Tibial nerve (tissue), 4 donors: Measurements from ENCODE around the gene TMEM248. TPM values are rescaled to one million over a fixed set of nuclear protein-coding genes. Genes with fewer than 3 reads are reported as not detected.
"Not testable (repeated sequence)": the region's sequence is repeated elsewhere in the genome, so short reads cannot be mapped to it uniquely, and the experiment has no call there.

ENCODE experiments used
- DNase-seq, 2 donors: peaks; one replicate each; pipeline ENCODE4 v3.0.0-alpha.2; 2019; ENCODE audit warnings: low spot score in 2 of 2
- H3K27ac ChIP-seq, 4 donors: fragments of 200-600 bp; sonication (generic) in 3 of 4; one replicate each; pipeline ENCODE4 v1.5.1; 2017 to 2019; ENCODE audit warnings: mild to moderate bottlenecking in 1 of 4
- H3K27me3 ChIP-seq, 2 donors: fragments of 200-600 bp; sonication (generic) in 1 of 2; one replicate each; pipeline versions ENCODE4 v1.5.1 to v1.6.0; 2017 to 2019
- H3K36me3 ChIP-seq, 3 donors: fragments of 200-600 bp; sonication (generic); one replicate each; pipeline ENCODE4 v1.5.1; 2018 to 2019
- H3K4me1 ChIP-seq, 4 donors: fragments of 200-600 bp; sonication (generic) in 3 of 4; one replicate each; pipeline ENCODE4 v1.5.1; 2017 to 2019
- H3K4me3 ChIP-seq, 4 donors: fragments of 200-600 bp; sonication (generic) in 3 of 4; one replicate each; pipeline ENCODE4 v1.5.1; 2017 to 2019; ENCODE audit warnings: mild to moderate bottlenecking in 1 of 4, moderate library complexity in 1 of 4
- H3K9me3 ChIP-seq, 4 donors: fragments of 200-600 bp; sonication (generic) in 3 of 4; one replicate each; pipeline ENCODE4 v1.5.1; 2017 to 2019
- EP300 ChIP-seq, 2 donors: sonication (generic); formaldehyde crosslinking; IDR thresholded peaks; one replicate each; pipeline ENCODE4 v1.6.1; 2017; ENCODE audit warnings: antibody characterized with exemption in 2 of 2, mild to moderate bottlenecking in 1 of 2
- POLR2A ChIP-seq, 2 donors: fragments of 450-650 bp; IDR thresholded peaks; one replicate each; pipeline ENCODE4 v1.6.1; 2017; ENCODE audit warnings: antibody characterized with exemption in 2 of 2, mild to moderate bottlenecking in 2 of 2, moderate library complexity in 2 of 2
- WGBS, 2 donors: methylation state at CpG; one replicate each; pipeline ENCODE4 v1.1.5; 2018; 5-methylcytosine and 5-hydroxymethylcytosine counted together
- total RNA-seq, 4 donors: library from RNA; depleted of rRNA; stranded (reverse); fragments of >200 nt; gene quantifications; one replicate each; pipeline ENCODE4 v1.1.0, GENCODE V29; 2016
- TF ChIP-seq, protein P1 (sequence below), 5 experiments: fragments of 200-600 bp in 3 of 5; fragments of 450-650 bp in 2 of 5; sonication (generic) in 3 of 5; IDR thresholded peaks; one replicate each; pipeline ENCODE4 v1.5.1; 2016 to 2019; ENCODE audit warnings: antibody characterized with exemption in 5 of 5, mild to moderate bottlenecking in 3 of 5, moderate library complexity in 2 of 5

TMEM248 gene
- total RNA-seq, 4 donors from 2014 or later, result 86.4 to 110 (median 94.9) TPM

DNA sequence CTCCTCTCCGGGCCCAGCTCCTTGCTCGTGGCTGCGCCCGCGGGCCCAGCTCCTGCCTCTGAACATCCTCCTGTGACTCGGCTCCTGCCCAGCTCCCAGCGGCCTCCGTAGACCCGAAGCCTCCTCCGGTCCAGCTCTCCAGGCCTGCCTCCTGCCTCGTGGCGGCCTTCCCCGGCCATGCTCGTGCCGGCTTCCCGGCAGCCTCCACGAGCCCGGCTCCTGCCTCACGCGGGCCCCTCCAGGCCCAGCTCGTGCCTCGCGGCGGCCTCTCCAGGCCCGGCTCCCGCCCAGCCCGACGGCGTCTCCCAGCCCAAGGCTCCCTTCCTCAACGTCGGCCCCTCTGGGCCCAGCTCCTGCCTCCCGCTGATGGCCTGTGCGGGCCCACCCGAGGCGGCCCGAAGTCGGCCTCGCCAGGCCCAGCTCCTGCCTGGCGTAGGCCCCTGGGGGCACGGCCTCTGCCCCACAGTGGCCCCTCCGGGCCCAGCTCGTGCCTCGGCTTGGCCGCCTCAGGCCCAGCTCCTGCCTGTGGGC, 16.9 kb upstream of the TMEM248 start:
- no peak for DNase-seq
- Histone ChIP-seq H3K27me3 (no peaks in the 10 kb centered on the region), H3K4me1 (no peaks in the 10 kb centered on the region), H3K9me3 (no peaks in the 10 kb centered on the region), H3K4me3 (no peak overlapping the region), H3K36me3 (peaks cover 0 to 91% (median 0%) of the 10 kb centered on the region in 3 donors), H3K27ac (no peak overlapping the region)
- TF ChIP-seq POLR2A (IDR thresholded peaks at IDR 0.05), result no peak
- TF ChIP-seq EP300 (IDR thresholded peaks at IDR 0.05), result no peak
- TF ChIP-seq, protein P1, sequence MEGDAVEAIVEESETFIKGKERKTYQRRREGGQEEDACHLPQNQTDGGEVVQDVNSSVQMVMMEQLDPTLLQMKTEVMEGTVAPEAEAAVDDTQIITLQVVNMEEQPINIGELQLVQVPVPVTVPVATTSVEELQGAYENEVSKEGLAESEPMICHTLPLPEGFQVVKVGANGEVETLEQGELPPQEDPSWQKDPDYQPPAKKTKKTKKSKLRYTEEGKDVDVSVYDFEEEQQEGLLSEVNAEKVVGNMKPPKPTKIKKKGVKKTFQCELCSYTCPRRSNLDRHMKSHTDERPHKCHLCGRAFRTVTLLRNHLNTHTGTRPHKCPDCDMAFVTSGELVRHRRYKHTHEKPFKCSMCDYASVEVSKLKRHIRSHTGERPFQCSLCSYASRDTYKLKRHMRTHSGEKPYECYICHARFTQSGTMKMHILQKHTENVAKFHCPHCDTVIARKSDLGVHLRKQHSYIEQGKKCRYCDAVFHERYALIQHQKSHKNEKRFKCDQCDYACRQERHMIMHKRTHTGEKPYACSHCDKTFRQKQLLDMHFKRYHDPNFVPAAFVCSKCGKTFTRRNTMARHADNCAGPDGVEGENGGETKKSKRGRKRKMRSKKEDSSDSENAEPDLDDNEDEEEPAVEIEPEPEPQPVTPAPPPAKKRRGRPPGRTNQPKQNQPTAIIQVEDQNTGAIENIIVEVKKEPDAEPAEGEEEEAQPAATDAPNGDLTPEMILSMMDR (IDR thresholded peaks at IDR 0.05), result no peak
- 94 to 96% methylated on average over 42 to 44 of the region's 44 CpGs for WGBS, 2 donors

DNA sequence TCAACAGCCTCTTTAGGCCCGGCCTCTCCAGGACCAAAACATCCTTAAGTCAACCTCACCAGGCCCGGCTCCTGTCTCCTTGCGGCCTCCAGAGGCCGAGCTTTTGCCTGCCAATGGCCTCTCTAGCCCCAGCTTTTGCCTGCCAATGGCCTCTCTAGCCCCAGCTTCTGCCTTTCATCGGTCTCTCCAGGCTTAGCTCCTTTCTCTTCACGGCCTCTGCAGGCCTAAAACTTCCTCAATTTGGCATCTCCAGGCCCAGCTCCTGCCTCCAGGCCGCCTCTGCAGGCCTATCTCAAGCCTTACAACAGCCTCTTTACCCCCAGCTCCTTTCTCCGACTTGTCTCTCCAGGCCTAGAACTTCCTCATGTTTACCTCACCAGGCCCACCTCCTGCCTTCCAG, 15.7 kb upstream of the TMEM248 start:
- Histone ChIP-seq H3K27ac (no peak overlapping the region), H3K36me3 (peaks cover 0 to 81% (median 0%) of the 10 kb centered on the region in 3 donors), H3K9me3 (no peaks in the 10 kb centered on the region), H3K4me3 (no peak overlapping the region), H3K27me3 (no peaks in the 10 kb centered on the region), H3K4me1 (no peaks in the 10 kb centered on the region)
- DNase-seq, result no peak
- WGBS, 2 donors, result 91 to 92% methylated on average over 8 of the region's 8 CpGs
- no peak for TF ChIP-seq EP300 (IDR thresholded peaks at IDR 0.05)
- TF ChIP-seq POLR2A (IDR thresholded peaks at IDR 0.05), result no peak
- TF ChIP-seq, protein P1 (IDR thresholded peaks at IDR 0.05), result no peak

DNA sequence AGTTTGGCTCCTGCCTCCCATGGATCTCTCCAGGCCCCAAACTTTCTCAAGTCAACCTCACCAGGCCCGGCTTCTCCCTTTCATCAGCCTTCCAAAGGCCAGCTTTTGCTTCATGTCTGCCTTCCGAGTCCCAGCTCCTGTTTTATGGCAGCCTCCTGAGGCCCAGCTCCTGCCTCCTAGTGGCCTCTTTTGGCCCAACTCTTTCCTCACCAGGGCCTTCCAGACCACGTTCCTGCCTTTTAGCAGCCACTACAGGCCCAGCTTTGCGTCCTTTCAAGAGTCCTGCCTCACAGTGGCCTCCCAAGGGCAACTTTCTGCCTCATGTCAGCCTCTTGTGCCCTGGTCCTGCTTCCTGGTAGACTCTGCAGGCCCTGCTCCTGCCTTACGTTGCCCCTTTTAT, 15.3 kb upstream of the TMEM248 start:
- DNase-seq, result no peak
- H3K27ac ChIP-seq, result no peak overlapping the region
- no peaks in the 10 kb centered on the region for H3K9me3 ChIP-seq
- H3K4me3 ChIP-seq, result no peak overlapping the region
- H3K27me3 ChIP-seq, result no peaks in the 10 kb centered on the region
- H3K4me1 ChIP-seq, result no peaks in the 10 kb centered on the region
- H3K36me3 ChIP-seq, result peaks cover 0 to 81% (median 0%) of the 10 kb centered on the region in 3 donors
- WGBS, 2 donors, result 83% methylated on average over 5 of the region's 5 CpGs
- TF ChIP-seq POLR2A (IDR thresholded peaks at IDR 0.05) (no peak), EP300 (IDR thresholded peaks at IDR 0.05) (no peak)
- TF ChIP-seq, protein P1 (IDR thresholded peaks at IDR 0.05), result no peak

- H3K36me3 ChIP-seq, result peaks cover 0 to 62% (median 0%) of the 10 kb centered on the region in 3 donors
- H3K4me3 ChIP-seq, result no peak overlapping the region
- DNase-seq, result no peak
- no peak overlapping the region for H3K27ac ChIP-seq
- no peaks in the 10 kb centered on the region for H3K9me3 ChIP-seq
- H3K4me1 ChIP-seq, result no peaks in the 10 kb centered on the region
- TF ChIP-seq POLR2A (IDR thresholded peaks at IDR 0.05) (no peak), EP300 (IDR thresholded peaks at IDR 0.05) (no peak)
- TF ChIP-seq, protein P1 (IDR thresholded peaks at IDR 0.05), result no peak
- WGBS, 2 donors, result 95 to 96% methylated on average over 5 of the region's 5 CpGs
- H3K27me3 ChIP-seq, result no peaks in the 10 kb centered on the region
These were observed 13.3 kb upstream of the TMEM248 start for GRCh38 chr7:66907731-66908130.

DNA sequence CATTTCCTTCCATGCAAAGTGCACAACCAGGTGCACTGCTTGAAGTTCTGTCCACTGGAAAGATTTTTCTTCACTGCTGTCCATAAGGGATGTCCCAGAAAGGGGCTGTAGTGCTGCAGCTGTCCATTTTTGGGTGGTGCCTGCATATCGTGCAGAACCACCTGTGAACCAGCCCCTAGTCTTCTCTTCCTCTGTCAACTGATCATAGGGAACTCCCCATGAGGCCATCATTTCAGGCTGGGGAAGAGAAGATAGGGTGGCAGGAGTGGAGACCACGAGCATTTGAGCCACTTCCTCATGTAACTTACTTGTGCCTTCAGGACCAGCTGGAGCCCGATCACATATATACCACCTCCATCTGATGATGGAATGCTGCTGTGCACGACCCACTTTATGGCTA, 12.4 kb upstream of the TMEM248 start:
- WGBS, 2 donors, result 80 to 85% methylated on average over 4 of the region's 4 CpGs

DNA sequence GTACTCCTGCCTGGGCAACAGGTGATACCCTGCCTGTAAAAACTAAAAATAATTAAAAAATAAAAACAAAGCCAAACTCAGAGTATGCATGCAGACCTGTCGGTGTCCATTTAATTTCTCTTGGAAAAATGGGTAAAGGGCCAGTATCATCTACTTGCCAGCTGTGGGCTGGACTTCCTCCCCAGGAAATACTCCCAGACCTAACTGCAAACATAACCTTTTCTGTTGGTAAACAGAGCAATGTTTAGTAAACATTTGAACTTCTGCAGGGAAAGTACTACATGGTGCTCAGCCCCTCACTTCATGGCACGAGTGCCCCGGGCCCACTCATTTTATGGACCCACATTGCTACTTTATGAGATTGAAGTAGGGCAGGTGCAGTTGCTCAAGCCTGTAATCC, 10.2 kb upstream of the TMEM248 start:
- Histone ChIP-seq H3K4me1 (no peaks in the 10 kb centered on the region), H3K27ac (no peak overlapping the region), H3K9me3 (no peaks in the 10 kb centered on the region), H3K4me3 (no peak overlapping the region), H3K36me3 (peaks cover 0 to 32% (median 0%) of the 10 kb centered on the region in 3 donors), H3K27me3 (no peaks in the 10 kb centered on the region)
- no peak for DNase-seq
- WGBS, 2 donors, result 87 to 93% methylated on average over 3 of the region's 3 CpGs
- TF ChIP-seq, protein P1 (IDR thresholded peaks at IDR 0.05), result no peak
- TF ChIP-seq POLR2A (IDR thresholded peaks at IDR 0.05) (no peak), EP300 (IDR thresholded peaks at IDR 0.05) (no peak)

More for the DNA sequence above, 12.4 kb upstream of the TMEM248 start:
- not testable (repeated sequence) for H3K4me3 ChIP-seq, DNase-seq, H3K4me1 ChIP-seq, H3K9me3 ChIP-seq, H3K27ac ChIP-seq, H3K27me3 ChIP-seq
- H3K36me3 ChIP-seq, result peaks cover 0 to 54% (median 0%) of the 10 kb centered on the region in 3 donors

- not testable (repeated sequence) for H3K27ac ChIP-seq, DNase-seq, H3K27me3 ChIP-seq, H3K4me3 ChIP-seq, H3K4me1 ChIP-seq, H3K9me3 ChIP-seq
- WGBS, 2 donors, result 94 to 97% methylated on average over 2 of the region's 2 CpGs
- peaks cover 0 to 29% (median 0%) of the 10 kb centered on the region in 3 donors for H3K36me3 ChIP-seq
These were observed 9.8 kb upstream of the TMEM248 start for GRCh38 chr7:66911191-66911590.
